HG03565 (cell line): ENCODE data around the gene IPO5.

ENCODE experiments used
- ATAC-seq: cut with Tn5 transposase; IDR thresholded peaks from one replicate; pipeline ENCODE4 v1.9.1; 2021; ENCODE audit warnings: mild to moderate bottlenecking, moderate library complexity; ENCODE audit not compliant: unreplicated experiment

IPO5 gene

DNA sequence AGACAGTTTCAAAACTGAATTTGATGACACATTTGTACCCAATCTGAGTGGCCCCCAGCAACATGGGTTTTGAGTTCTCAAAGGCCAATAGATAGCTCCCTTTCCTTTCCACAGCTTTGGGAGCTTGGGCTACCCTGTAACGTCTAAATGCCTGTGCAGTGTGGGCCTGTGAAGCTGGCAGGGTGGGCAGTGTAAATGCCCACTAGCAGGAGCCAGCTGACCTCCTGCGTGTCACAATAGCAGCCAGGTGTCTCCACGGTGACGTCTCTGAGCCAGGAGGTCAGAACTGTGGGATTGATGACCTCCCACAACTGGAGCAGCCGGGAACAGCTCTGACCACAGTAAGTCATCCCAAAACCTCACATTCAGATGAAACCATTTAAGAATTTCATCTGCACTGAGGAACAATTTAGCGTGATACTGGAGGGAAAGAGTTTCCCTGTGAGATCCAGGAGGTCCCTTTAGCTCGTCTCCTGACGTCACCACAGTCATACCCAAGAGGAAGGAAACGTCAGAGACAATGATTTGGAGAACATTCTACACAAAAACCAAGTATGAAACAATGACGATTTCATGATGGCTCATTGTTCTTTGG is at the start of gene IPO5:
Gene IPO5 (plus strand): TSS at position 300 of the 595 bp plus-strand sequence. CDS start 23,022 bp downstream, outside the sequence.
- ATAC-seq = no peak

DNA sequence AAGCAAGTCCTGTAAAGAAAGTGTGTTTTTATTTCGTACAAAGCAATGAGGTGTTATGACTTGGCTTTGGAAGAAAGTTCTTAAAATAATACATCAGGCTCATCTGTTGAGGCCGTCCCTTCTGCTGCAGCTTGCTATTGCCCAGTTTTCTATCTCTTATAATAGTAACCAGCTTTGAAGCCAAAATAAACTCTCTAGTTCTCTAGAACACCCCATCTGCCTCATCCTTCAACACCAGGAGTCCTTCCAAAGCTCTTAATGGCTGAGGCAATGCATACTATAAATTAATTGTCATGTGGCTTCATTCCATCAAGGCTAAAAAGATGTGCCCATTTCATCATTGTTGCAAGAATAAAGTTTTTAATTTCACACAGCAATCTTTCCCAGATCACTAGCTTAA is 49.4 kb upstream of the IPO5 start:
- ATAC-seq = no peak

DNA sequence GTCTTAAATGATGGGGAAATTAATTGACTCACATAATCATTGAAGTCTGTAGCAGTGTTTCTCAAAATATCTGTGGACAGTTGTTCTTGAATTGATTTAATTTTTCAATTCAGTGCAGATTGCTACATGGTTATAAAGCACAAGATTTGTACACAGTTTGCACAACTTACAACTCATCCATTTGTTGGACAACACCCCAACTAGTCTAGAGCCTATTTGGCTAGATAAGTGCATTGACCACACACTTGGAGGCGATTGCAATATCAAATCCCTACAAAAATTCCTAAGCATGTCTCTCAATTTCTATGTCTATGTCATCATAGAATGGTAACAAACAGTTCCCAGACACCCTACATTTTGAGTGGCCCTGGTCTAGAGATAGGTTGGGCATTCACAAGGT is 48.0 kb upstream of the IPO5 start:
- no peak for ATAC-seq

DNA sequence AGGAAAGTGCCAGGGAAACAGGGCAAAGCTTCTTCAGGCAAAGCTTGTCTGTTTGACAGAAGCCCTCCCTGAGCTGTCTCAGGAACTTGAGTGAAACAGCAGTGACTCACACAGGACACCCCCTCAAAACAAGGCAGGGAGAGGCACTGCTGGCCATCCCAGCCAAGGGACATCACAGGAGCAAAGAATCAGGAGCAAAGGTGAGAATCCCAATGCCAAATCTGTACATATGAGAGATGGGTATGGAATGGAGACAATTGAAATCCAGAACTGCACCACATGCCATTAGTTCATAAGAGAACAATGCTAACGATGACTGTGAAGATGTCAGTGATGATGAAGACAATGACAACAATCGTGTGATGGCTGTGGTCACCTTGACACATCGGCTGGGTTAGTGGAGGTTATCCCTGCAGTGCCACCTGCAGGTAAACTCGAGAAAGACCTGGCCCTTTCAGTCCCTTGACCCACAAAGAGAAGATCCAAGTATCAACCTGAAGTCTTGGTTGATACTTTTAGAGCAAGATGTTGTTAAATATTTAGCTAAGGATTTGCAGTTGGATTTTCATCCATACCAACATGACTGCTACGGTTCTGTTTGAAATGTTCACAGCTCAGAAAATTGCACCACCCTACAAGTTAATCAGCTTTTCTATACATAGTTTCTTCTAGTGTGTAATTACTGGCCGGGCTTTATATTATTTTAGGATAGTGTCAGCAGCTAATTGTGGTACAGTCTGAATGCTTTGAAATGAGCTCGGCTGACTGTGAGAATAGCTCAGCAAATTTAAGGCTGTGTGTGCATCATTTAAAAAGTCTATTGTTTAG is 42.0 kb upstream of the IPO5 start:
- peak; percentile 60 for ATAC-seq

DNA sequence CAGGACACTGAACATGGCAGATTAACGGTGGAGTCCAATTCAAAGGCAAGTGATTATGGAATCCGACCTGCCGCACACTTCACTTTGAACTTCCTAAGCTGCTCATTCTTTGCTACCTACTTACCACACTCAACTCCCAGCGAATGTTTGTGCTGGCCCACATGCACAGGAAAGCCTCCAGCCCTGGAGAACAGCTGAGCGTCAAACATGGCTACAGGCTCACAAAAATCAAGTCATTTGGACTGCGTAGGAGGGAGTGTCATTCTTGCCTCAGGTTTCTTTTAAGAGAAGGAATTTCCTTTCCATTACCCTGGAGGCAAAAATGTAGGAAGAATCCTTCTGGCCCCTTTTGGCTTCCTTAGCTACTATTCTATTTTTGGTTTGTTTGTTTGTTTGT is 41.3 kb upstream of the IPO5 start:
- no peak for ATAC-seq

DNA sequence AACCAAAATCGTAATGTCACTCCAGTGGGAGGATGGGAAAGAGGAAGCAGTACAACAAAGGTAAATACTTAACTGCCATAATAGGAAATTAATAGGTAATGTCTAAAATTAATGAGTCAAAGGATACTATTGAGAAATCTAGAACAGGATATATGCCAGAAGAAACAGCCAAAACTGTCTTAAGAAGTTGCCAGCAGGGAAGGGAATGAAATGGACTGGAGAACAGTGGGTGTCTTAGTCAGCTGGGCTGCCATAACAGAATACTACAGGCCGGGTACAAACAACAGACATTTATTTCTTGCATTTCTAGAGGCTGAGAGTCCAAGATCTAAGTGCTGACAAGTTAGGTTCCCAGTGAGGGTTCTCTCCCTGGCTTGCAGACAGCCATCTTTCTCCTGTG is 40.3 kb upstream of the IPO5 start:
- ATAC-seq = no peak

DNA sequence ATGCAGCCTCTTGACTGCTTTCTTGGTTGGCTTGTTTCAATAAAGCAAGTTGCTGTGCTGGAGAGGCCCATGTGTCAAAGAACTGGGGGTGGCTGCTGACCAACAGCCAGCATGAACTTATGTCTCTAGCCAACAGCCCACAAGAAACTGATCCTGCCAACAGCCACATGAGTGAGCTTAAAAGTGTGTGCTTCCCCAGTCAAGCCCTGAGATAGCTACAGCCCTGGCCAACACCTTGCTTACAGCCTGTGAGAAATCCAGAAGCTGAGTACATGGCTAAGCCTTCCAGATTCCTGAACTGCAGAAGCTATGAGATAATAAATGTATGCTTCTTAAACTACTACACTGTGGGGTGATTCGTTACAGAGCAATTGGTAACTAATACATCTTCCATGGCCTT is 38.9 kb upstream of the IPO5 start:
- ATAC-seq = no peak

DNA sequence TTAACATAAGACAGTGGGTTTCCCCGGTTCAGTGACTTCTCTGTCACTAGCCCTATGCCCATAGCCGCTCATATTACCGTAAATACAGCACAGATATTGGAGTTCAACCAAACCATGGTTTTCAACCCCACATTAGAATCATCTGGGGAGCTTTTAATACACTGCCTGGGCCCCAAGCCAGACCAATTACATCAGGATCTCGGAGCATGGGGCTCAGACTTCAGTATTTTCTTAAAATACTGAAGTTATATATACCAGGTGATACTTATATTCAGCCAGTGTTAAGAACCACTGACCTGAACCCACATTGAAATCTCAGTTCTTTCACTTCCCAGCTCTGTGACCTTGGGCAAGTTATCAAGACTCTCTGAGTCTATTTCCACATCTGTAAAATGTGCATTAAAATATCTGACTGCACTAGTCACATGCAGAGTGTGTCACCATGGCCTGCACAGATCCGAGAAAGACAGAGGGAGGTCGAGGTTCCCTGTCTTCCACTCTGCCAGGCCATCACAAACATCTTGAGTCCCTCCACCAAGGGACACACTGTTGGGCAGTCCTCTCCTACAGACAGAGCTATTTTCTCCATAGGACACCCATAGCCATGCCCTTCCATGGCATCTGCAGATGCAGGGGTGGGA is 32.2 kb upstream of the IPO5 start:
- no peak for ATAC-seq

DNA sequence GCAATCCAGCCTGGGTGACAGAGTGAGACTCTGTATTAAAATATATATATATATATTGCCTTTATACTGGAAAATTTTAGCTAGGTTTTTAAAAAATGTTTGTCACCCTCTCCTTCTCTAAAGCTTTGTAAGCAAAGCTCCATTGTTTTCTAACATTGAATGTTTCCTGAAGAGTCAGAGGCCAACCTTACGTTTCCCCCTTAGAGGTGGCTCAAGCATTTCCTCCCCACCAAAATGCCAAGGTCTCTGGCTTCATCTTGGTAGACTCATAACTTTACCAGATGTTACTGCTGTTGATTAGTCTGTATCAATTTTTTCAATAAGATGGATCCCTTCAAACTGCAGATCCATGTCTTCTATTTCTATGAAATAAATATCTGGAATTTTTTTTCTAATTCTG is 25.2 kb upstream of the IPO5 start:
- no peak for ATAC-seq

DNA sequence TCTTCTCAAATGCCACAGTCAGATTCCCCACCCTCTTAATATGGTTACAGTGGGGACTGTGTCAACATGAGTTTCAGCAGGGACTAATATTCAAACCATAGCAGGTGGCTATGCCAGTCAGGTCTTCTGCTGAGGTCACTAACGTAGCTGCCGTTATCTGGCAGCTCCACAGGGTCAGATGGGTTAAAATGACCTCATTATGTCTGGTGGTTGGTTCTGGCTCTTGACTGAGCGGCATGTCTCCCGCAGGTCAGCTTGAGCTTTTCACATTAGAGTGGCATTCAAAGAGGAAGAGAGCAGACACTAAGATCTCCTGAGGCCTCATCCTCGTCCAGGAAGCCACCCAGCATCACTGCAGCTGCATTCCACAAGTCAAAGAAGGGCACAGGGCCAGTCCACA is 21.4 kb upstream of the IPO5 start:
- no peak for ATAC-seq

DNA sequence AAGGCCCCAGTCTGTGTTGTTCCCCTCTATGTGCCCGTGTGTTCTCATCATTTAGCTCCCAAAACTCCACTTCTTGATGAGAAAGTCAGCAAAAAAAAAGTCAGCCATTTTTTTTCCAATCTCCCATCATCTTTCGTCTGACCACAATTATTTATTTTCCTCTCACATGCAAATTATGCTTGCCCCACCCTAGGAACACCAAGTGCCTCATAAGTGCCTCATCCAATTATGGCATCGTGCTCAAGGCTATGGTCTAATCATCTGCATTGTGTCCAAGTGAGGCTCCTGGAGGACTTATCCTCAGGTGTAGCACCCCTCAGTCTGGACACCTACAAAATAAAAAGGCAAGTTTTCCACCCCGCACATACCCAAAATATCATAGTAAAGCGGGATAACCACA is 20.8 kb upstream of the IPO5 start:
- no peak for ATAC-seq

DNA sequence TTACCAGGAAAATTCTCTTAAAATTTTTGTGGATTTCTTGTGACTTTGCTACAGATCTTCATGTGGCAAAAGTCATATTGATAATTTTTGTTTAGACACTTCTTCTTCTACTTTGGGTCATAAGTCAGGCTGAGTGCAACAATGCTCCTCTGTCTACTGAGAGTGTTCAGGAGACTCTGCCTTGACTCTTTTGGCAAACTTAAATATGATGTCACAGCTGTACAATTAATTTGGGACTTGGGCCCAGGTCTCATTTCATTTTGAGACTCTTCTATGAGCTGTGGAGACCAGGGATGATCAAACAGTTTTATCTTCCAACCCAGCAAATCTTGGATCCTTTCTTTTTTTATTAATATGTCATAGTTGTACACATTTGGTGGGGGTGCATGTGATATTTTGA is 19.7 kb upstream of the IPO5 start:
- no peak for ATAC-seq

DNA sequence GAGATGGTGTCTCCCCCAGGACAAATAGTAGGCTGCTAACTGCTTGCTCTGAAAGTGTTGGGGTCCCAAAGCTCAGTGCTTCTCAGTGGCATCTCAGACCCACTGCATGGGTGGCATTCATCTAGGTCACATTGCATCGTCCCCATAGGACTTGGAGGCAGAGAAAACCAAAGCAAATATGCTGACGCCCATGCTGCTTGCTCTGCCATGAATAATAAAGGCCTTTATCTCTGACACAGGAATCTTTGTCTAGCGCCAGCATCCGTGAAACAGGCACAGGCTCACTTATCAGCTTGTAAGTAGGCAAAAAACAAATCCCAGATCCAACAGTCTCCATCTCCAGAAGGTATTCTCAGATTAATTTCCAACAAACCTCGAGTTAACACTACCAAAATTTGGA is 18.9 kb upstream of the IPO5 start:
- no peak for ATAC-seq

DNA sequence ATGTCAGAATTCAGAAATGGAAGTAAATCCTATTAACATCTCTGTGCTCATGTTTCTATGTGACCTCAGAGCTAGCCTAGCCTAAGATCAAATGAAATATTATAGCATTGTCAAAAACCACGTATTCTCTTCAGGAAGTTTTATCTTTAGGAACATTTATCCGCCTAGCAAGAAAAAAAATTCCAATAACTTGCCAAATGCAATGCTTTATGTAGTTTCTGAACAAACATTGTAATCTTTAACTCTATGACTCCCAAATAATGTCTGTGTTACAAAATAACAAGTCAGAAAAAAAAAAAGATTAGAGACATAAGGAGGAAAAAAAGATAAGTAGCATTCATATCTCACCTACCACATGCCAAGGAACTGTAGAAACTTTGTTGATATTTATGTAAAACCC is 18.4 kb upstream of the IPO5 start:
- ATAC-seq = no peak

DNA sequence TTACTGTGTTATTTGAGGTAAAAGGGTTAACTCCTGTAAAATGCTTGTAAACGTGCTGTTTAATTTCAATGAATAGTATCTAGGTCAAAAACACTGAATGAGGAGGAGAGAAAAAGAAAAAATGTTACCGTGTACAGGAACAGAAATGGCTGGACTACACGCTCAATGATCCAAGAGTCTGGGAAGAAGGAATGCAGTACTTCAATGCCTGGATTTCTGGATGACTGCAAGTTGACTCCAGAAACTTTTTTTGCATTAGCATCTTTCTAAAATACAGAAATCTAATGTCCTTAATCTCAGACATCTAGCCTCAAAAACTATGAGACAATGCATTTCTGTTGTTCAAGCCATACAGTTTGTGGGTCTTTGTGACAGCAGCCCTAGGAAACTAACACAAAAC is 17.4 kb upstream of the IPO5 start:
- no peak for ATAC-seq

DNA sequence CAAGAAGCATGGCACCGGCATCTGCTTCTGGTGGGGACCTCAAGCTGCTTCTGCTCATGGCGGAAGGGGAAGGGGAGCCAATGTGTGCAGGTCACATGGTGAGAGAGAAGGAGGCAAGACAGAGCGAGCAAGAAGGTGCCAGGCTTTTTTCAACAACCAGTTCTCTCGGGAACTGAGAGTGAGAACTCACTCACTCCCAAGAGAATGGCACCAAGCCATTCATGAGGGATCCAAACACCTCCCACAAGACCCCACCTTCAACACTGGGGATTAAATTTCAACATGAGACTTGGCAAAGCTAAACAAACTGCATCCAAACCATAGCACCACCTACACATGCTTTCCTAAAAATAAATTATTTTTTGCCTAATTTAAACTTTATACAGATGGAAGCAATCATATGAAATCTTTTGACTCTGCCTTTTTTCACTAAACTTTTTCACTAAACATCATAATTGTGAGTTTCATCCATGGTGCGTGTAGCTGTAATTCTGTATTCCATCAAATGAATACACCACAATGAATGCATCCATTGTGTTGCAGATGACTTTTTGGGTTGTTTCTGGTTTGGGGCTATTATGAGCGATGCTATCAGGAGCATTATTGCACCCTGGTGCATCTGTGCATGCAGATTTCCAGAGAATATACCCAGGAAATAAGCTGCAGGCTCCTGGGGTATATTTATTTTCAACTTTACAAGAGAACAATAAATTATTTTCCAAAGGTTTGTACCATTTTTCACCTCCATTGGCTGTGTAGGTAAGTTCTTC is 14.6 kb upstream of the IPO5 start:
- ATAC-seq = no peak

DNA sequence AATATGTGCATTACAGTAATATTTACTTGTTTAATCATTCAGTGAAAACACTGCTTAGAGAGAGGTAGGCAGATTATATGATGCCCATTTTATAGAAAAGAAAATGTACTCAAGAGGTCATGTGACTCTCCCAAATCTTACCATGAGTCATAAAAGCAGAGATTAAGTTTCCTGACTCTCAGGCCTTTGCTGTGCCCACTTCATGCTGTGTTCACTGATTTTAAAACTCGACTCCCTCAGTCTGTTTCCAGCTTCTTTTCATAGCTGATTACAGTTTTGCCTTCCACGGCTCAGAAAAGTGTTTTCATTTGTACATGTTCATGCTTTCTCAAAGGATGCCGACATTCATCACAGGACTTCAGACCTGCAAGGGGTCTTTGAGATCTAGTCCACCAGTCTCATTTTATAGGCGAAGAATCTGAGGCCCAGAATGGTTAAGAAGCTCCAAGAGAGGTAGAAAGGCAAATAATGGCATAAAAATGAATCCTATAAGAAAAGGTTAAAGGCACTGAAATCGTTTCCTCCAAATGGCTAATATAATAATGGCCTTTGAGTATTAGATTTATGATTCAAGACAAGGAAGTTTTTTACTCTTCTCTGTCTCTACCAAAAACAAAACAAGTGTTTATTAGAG is 9.0 kb upstream of the IPO5 start:
- ATAC-seq = no peak

DNA sequence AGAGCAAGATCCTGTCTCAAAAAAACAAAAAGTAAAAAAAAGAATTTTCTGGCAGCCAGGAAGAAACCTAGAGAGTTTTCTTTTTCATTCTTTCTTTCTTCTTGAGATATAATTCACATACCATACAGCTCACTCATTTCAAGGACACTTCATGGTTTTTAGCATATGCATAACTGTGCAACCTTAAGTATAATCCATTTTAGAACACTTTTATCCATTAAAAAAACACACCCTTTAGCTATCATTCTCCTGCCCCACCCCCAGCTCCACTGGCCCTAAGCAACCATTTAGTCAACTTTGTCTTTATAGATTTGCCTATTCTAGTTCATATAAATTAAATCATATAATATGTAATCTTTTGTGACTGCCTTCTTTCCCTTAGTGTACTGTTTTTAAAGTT is 8.1 kb upstream of the IPO5 start:
- no peak for ATAC-seq

DNA sequence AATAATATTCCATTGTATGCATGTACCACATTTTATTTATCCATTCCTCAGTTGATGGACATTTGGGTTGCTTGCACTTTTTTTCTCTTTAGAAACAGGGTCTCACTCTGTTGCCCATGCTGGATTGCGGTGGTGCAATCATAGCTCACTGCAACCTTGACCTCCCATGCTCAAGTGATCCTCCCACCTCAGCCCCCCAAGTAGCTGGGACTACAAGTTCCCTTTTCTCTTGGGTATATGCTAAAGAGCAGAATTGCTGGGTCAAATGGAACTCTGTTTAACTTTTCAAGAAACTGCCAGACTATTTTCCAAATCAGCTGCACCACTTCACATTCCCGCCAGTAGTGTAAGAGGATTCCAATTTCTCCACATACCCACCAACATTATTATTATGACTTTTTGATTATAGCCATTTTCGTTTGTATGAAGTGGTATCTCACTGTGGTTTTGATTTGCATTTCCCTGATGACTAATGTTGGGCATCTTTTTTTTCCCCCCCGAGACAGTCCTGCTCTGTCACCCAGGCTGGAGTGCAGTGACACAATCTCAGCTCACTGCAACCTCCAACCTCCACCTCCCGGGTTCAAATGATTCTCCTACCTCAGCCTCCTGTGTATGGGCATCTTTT is 7.6 kb upstream of the IPO5 start:
- no peak for ATAC-seq

DNA sequence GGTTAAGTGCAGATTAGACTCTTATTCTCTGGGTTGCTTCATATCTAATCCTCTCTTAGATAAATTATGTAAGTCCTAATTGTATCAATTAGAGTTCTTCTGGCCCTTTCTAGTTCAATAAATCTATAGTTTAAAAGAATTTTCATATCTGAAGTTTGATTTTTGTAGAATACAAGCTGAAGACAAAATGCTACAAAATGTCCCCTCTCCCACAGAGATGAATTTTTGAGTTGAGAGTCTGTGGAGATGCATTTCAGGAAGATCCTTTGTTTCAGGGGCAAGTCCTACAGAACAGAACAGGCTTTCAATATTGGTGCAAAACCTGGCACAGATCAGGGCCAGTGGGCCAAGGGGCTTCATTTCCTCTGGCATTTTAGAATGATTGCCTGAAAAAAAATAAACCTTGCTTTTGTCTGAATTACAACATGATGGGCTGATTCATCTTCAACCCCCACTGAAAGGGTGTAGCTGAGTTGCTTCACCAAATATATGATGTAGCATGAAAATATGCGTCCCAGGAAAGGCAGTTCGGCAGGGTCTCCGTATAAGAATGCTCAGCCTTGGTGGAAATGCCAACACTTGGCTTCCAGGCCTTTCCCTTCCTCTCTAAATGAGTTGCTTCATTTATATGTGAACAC is 6.4 kb upstream of the IPO5 start:
- ATAC-seq = no peak
